ENCODE results near the gene SRGAP3. TPM values are rescaled to one million over a fixed set of nuclear protein-coding genes. Genes with fewer than 3 reads are reported as not detected.

SRGAP3 gene
- total RNA-seq, 1 donor from 2014 or later = 5.3 TPM

DNA sequence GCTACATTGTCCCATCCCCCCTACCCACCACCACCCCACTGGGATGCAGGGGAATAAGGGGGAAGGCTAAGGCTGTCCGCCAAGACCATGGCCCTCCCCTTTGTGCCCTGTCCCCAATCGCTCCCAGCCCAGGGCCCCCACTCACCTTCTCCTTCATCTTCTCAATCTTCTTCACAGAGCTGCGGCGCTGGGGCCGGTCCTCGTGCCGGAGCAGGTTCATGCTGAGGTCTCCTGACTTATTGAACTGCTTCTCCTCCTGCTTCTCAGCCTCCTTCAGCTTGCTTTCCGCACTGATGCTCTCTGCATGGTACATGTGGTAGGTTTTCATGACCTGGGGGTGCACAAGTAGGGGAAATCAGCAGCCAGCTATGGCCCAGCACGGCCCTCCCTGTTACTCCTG is 185.2 kb downstream of the SRGAP3 start:
- no peak for DNase-seq (ENCODE audit: low read depth)

DNA sequence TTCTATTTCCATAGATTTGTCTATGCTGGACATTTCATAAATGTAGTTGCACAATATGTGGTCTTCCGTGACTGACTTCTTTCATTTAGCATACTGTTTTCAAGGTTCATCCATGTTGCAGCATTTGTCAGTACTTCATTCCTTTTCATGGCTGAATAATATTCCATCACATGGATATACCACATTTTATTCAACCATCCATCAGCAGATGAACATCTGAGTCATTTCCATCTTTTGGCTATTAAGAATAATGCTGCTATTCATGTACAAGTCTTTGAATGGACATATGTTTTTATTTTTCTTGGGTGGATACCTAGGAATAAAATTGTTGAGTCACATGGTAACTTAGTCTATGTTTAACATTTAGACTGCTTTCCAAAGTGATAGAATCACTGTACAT is 186.9 kb downstream of the SRGAP3 start:
- DNase-seq (ENCODE audit: low read depth) = no peak

DNA sequence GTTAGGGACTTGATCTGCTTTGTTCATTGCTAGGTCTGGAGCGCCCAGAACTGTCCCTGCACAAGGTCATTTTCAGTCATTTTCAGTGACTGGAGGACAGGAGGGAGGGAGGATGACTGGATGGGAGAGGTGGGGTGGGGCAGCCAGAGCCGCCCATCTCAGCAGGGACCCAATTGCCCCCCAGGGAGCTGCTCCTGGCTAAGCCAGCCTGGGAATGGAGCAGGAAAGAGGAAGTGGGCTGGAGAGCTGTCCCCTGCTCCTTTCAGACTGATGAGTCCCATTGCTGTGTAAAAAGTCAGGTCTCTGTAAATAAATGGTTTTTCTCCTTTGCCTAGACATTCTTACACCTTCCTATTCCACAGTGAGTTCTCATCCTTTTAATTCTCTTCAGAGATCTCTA is 187.8 kb downstream of the SRGAP3 start:
- DNase-seq (ENCODE audit: low read depth) = no peak

DNA sequence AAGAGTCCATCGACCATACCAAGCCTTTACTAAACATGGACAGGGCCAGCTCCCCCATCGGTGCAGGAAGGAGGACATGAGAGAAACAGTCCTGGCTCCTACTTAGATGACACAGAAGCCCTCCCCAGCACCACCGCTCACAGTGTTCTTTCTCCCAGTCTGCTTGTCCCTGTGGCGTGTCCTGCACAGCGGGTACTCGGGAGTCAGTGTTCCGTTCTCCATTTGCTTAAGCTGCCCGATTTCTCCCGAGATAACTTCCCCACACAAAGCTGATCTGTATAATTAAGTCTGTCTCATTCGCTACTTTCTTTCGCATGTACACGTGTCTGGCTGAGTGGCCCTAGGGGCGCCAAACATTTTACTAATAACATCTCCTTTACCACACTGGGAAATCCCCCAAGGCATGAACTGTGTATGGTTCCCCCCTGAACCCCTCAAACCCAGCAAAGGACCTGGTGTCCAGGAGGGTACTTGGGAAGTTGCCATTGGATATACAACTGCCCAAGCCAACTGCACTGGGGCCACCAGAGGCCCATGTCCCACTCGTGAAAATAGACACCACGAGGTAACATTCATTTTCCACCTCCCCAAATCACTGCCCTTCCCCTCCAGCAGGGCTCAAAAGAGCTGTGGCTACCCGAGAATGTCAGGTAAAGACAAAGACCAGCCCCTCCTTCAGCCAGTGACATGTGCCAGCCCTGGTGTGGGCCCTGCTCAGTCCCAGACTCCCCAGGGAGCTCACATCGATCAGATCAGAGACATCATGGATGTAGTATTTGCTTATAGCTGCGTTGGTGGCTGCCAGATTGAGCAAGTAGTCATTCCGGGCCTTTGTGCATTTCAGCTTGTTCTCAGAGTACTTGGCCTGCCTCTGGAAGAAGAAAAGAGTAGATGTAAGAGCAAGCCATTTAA is 189.7 kb downstream of the SRGAP3 start:
- no peak for DNase-seq (ENCODE audit: low read depth)

DNA sequence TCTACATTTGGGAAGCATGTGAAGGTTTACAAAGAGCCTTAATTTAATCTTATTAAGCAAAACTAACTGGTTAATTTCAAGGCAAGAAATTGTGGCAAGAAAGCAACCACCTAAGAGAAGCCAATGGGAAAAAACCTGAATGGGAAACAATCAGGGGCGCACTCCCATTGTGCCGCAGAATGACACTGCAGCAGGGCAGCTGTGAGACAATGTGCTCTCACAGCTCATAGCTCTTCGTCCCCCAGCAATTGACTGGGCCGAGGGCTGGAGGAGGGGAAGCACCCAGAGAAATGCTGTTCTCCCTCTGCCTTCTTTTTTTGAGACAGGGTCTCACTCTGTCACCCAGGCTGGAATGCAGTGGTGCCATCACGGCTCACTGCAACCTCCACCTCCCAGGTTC is 192.9 kb downstream of the SRGAP3 start:
- no peak for DNase-seq (ENCODE audit: low read depth)

DNA sequence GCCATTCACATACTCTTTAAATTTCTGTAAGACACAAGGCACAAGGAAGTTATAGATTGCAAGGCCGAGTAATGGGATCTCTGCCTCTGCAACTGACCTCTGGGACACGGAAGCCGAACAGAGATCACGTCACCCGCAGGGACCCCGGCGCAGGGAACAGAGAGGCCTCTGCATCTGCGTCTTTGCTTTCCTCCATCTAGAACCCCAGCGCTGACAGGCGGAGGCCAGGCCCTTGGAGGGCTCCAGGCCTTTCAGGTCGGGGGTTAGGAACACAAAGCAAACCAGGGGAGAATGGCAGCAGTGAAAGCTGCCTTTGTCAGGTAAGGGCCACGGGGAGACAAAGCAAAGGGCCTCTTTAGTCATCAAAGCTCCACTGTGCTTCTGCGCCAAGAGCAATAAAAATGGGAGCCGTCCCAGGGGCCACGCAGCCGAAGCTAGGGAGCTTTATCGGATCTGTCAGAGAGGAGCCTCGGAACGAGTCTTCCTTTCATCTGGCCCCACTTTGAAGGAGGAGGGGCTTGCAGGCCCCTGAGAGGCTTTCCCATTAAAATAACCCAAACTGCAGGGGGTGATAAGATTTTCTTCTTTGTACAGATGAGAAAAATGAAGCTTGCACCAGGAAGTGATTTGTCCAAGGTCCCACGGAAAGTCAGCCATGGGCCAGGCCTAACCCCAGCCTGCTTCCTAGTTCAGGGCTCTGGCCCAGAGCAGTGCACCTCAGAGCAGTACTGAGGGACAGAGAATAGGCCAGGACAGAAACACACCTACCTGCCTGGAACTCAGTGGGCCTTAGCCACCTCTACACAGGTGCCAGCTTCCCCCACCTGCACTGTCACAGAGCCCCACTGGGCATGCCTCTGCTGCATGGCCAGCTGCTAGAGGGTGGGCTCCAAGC is 201.7 kb downstream of the SRGAP3 start:
- DNase-seq (ENCODE audit: low read depth) = no peak

DNA sequence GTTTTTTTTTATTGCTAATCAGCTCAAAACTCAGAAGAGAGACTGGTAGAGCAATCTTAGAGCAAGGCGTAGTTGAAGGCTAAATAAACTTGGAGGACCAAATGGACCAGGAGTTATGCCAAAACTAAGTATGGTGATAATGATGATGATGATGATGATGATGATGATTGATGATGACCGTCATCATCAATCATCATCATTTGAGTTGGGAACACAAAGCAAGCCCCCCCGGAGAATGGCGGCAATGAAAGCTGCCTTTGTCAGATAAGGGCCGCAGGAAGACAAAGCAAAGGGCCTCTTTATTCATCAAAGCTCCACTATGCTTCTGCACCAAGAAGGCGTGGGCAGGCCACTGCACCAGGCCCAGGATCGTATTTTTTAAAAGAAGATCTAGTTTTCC is 204.1 kb downstream of the SRGAP3 start:
- DNase-seq (ENCODE audit: low read depth) = no peak

DNA sequence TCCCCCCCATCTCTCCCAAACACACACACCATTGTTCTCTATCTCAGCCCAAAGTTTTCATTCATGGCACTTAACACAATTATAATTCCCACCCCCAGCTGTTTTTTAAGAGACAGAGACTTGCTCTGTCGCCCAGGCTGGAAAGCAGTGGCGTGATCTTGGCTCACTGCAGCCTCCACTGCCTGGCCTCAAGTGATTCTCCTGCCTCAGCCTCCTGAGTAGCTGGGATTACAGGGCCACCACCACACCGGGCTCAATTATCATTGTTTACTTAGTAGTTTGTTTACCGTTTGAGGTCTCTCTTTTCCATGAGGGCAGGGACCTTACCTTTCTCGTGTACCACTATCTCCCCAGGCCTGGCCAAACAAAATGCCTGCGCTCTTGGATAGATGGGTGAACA is 206.4 kb downstream of the SRGAP3 start:
- no peak for DNase-seq (ENCODE audit: low read depth)

DNA sequence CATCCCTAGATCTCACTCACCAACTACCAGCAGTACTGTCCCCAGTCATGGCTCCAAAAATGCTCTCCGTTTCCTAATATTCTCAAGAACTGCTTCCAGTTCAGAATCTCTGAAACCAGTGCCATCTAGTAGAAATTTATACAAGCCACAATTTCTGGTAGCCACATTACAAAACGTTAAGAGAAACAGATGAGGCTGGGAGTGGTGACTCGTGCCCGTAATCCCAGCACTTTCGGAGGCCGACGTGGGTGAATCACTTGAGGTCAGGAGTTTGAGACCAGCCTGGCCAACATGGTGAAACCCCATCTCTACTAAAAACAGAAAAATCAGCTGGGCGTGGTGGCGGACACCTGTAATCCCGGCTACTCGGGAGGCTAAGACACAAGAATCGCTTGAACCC is 207.8 kb downstream of the SRGAP3 start:
- DNase-seq (ENCODE audit: low read depth) = no peak

DNA sequence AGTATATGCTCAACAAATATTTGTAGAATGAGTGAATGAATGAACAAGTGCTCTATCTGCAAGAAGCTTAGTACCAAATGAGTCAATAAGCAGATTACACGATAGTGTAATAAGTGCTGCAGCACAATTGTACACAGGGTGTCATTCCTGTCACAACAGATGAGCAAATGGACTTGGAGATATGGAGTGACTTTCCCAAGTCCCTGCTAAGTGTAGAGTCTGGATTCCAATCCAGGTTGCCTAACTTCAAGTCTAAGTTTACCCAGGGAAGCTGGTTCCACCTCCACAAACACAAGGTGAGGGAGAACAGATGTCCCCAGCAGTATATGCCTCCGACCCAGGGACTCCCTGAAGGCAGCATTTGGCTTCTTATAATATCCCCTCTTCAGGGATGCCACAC is 208.4 kb downstream of the SRGAP3 start:
- DNase-seq (ENCODE audit: low read depth) = no peak

DNA sequence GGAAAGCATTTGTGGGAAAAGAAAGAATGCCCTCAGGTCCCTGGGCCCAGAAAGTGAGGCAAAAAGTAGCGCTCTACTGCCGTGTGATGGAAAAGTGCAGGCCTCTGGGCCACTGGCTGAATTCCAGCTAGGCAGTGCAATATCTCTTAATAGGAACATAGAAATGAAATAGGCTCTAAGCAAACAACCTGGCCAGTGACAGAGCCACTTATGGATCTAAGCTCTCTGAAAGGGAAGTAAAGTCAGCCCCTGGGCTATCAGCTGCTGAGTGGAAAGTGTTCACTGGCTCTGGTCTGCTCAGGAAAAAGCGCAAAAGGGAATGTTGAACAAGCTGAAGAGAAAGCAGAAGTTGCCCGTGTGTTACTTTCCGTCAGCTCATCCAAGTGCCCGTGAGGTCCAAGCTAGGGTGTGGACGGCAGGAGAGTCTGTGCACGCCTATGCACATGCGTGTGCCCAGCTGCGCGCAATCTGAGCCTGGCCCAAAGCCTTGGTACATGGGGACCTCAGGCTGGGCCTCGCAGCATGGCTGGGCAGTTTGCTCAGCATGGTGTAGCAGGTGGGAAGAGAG is 212.2 kb downstream of the SRGAP3 start:
- no peak for DNase-seq (ENCODE audit: low read depth)

DNA sequence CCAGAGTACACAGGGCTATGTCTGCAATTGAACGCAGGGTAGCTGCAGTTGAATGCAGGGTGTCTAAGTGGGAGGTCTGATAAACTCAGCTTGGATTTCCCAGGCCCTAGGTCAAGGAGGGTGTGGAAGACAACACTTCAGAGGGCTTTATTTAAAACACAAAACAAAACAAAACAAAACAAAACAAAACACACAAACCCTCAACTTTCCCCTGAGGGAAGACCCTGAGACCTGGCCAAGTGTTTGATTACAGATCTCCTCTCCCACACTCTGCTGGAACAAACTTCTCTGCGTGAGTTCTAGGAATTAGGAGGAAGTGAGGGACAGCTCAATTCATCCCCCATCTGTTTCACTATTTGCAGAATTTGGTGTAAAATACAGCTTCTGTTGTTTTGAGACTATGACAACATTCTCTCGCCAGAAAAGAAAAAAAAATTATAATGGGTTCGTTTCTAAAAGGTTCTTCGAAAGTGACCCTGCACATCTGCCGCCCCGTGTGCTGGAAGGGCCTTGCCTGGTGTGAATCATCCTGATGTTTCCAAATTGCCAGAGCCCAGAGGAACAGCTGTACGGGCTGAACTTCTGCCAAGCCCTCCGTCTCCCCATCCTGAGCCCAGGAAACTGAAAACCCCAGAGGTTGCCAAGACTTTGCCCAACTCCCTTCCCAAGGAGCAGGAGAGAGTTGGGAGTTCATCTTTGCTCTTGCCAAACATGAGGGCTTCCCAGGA is 212.9 kb downstream of the SRGAP3 start:
- peak; percentile 89 for DNase-seq (ENCODE audit: low read depth)

DNA sequence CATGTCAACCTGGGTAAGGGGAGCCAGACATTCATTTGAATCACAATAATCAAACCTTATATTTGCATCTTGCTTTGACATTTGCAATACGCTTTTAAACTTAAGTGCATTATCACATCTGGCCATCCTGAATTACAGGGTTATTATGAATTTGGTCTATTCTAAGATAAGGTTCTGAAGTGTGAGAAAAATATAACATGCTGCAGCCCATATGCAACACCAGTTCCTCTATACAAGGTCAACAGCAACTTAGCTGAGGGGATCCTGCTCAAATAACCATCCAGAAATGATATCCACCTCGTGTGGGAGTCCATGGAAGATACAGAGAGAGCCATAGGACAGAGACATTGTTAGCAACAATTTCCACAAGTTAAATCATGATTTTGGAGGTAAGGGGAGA is 213.5 kb downstream of the SRGAP3 start:
- no peak for DNase-seq (ENCODE audit: low read depth)

DNA sequence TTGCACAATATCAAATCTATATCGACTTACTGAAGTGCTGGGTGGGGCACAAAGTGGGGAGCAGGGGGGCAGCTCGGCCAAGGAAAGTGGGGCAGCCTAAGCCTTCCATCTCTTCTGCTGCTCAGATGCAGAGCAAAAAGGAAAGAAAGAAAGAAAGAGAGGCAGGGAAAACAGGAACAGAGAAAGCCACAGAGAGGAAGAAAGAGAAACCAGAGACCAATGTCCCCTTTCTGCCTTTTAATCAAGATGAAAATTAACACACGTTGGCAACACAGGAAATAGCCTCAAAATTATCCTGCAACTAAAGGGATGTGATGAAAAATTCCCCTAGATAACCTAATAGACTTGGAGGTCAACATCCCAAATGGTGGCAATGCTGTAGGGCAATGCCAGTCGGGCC is 214.0 kb downstream of the SRGAP3 start:
- no peak for DNase-seq (ENCODE audit: low read depth)

DNA sequence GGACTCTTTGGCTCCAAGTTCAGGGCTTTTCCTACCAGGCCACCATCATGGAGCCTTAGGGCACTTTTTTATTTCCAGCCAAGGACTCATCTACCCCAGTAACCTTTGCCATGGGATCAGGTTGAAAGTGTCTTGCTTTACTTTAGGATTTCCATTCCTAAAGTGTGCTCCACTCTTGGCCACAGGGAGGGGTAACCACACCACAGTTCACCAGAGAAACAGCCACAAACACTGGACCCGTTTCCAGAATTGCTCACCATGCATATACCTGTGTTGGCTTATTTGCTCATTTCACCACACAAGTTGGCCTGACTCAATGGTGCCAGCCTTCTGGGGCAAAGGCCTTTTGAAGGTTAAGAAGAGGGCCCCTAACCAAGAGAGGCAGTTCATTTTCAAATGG is 215.6 kb downstream of the SRGAP3 start:
- no peak for DNase-seq (ENCODE audit: low read depth)

DNA sequence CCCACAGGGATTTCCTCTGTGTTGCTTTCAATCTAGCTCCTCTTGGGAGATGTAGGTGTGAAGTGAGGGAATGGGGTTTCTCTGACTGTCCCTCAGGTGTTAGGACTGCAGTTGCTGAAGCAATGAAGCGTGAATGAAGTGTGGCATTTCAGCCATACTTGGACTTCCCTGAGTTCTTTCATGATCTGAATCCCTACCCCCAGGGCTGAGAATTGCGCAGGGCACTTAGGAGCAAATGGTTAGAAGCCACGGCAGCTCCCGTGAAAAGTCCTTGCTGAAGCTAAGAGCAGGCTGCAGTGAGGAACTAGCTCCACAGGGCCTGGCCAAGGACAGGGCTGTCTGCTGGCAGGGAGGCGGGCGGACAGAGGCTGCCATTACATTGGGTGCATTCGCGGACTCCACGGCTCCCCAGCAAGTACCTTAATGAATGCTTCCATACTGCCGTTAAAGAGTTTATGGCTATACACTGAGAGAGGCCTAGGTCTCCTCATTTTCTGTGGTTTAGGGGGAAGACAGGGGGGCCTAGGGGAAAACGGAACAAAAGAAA is 217.1 kb downstream of the SRGAP3 start:
- DNase-seq (ENCODE audit: low read depth) = no peak

DNA sequence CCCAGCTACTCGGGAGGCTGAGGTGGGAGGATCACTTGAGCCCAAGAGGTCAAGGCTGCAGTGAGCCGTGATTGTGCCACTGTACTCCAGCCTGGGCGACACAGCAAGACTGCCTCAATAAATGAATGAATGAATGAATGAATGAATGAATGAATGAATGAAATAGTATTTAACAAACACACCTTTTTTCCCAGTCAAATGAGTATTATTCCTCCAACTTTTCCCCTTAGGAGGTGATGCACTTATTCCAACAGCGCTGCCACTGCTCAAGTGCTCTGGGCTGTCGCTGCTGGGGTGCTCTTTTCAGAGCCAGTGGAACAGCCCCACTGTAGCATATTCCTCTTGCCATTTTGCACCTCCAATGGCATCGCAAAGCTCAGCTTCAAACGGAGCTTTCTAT is 219.4 kb downstream of the SRGAP3 start:
- DNase-seq (ENCODE audit: low read depth) = no peak

DNA sequence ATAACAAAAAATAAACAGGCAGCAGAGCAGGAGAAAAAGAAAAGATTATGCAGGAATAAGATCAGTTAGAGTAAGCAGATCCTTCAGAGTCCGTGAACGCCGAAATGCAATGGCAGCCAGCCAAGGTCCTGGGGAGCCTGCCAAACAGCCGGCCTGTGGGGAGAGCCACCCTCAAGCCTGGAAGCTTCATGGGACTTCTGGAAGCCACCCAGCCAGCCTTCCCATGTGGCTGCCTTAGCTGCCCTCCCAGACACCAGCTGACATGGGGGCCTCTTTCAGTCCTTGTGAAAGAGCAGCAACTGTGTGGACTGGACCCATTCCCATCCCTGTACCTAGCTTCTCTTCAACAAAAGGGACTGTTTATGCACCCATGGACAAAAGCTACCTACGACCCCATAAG is 221.3 kb downstream of the SRGAP3 start:
- peak; percentile 98 for DNase-seq (ENCODE audit: low read depth)

DNA sequence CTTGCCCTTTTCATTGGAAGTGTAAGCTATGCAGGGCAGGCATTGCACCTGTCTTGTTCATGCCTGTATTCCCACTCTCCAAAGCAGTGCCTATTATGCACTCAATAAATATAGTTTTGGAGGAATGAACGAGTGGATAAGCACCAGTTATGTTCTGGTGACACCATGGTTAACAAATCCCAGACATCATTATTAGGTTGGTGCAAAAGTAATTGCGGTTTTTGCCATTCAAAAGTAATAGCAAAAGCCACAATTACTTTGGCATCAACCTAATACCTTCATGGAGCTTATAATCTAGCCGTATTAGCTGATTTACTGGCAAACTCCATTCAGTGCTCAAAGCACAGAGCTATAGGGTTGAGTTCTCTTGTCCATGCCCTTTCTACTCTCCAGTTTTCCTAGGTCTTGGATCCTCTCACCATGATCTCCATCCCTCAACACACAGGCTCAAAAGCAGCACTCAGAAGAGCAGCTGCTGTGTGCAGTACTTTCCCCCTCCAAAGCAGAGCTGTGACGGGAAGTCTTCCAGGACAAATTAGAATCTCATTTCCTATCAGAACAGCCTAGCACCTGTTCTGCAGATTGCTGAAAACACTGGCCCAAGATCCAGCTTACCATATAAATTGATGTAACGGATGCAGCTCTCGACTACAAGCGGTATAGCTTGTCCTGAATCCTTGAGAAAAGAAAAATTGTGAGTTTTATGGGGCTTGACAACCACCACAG is 223.0 kb downstream of the SRGAP3 start:
- DNase-seq (ENCODE audit: low read depth) = peak; percentile 64

DNA sequence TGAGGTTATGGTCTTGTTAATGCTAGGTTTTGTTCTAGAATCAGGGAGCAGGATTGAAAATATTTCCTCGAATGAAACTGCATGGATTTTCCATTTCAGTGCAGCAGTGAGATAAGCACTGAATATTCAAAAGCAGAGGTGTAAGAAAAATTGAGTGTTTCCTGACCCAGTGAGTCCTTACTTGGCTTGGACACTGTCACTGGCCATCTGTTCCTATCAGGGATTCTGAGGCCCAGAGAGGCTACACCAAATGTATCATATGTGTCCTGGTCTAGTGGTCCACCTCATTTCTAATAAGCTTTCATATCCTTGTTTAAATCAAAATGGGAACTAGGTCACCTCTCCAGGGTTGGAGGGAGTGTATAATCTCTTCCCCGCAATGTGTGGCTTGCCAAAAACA is 225.1 kb downstream of the SRGAP3 start:
- DNase-seq (ENCODE audit: low read depth) = no peak
